ENCODE data around the gene TNMD. TPM values are rescaled to one million over a fixed set of nuclear protein-coding genes. Genes with fewer than 3 reads are reported as not detected.

Gene TNMD
- total RNA-seq (ENCODE audit: low replicate concordance), result not detected in 2 replicates

GRCh38 chrX:100584611-100585010 is at the start of gene TNMD:
TNMD (plus strand) TSS chrX:100584936; CDS start chrX:100585019, 83 bp downstream.

GRCh38 chrX:100636321-100636991 is 51.7 kb downstream of the TNMD start, which contains the start of gene TSPAN6:
TSPAN6 (minus strand) TSS chrX:100636806; CDS start chrX:100636694, 112 bp downstream.

GRCh38 chrX:100643956-100644860 is 59.5 kb downstream of the TNMD start, which contains the start of gene SRPX2:
SRPX2 (plus strand) TSS chrX:100644199; CDS start chrX:100646323, 2,124 bp downstream.

Other genes starting within 250 kb of the TNMD start
- gene PCDH19, start 174.7 kb upstream of the TNMD start, total RNA-seq (ENCODE audit: low replicate concordance), result under 0.01 TPM in 1 of 2 replicates, not detected in the other
- gene TSPAN6, start 51.9 kb downstream of the TNMD start, total RNA-seq (ENCODE audit: low replicate concordance), result 19.9 and 32.2 TPM in 2 replicates
- gene SRPX2, start 59.3 kb downstream of the TNMD start, total RNA-seq (ENCODE audit: low replicate concordance), result 42.6 and 70.9 TPM in 2 replicates
- gene SYTL4, start 147.2 kb downstream of the TNMD start, total RNA-seq (ENCODE audit: low replicate concordance), result 1.7 and 20.6 TPM in 2 replicates
- 8.2 and 15.6 TPM in 2 replicates for gene CSTF2, start 235.5 kb downstream of the TNMD start, total RNA-seq (ENCODE audit: low replicate concordance)